ENCODE measurements around the gene WDR62.

WDR62 gene

GRCh38 chr19:36054733-36055686 is at the start of gene WDR62:
TSS of gene WDR62 (plus strand) at chr19:36054897. CDS start at chr19:36054972, 75 bp downstream.
- DNase-seq = peak; percentile 96

- DNase-seq = no peak
Observed at GRCh38 chr19:36006955-36007354, 47.7 kb upstream of the WDR62 start.

- no peak for DNase-seq
Observed at GRCh38 chr19:36008336-36008978, 46.2 kb upstream of the WDR62 start, which contains the start of gene SYNE4. TSS of gene SYNE4 (minus strand) at chr19:36008813. CDS start at chr19:36008681, 132 bp downstream.

GRCh38 chr19:36009220-36009619 is 45.5 kb upstream of the WDR62 start:
- no peak for DNase-seq

- no peak for DNase-seq
Observed at GRCh38 chr19:36009633-36010379, 44.9 kb upstream of the WDR62 start.

- DNase-seq = no peak
Observed at GRCh38 chr19:36010402-36010801, 44.3 kb upstream of the WDR62 start.

- no peak for DNase-seq
Observed at GRCh38 chr19:36013280-36014011, 41.3 kb upstream of the WDR62 start.

- no peak for DNase-seq
Observed at GRCh38 chr19:36014012-36014924, 40.4 kb upstream of the WDR62 start, which contains the start of gene ALKBH6. TSS of gene ALKBH6 (minus strand) at chr19:36014213. CDS start at chr19:36013397, 816 bp downstream.

GRCh38 chr19:36019061-36019670 is 35.5 kb upstream of the WDR62 start:
- no peak for DNase-seq

- no peak for DNase-seq
Observed at GRCh38 chr19:36023432-36023831, 31.3 kb upstream of the WDR62 start.

GRCh38 chr19:36025541-36025940 is 29.2 kb upstream of the WDR62 start:
- DNase-seq = no peak

- no peak for DNase-seq
Observed at GRCh38 chr19:36026091-36026876, 28.4 kb upstream of the WDR62 start.

GRCh38 chr19:36027696-36028095 is 27.0 kb upstream of the WDR62 start:
- DNase-seq = no peak

GRCh38 chr19:36028313-36029041 is 26.2 kb upstream of the WDR62 start:
- no peak for DNase-seq

- DNase-seq = no peak
Observed at GRCh38 chr19:36030264-36031148, 24.2 kb upstream of the WDR62 start.

GRCh38 chr19:36031308-36031707 is 23.4 kb upstream of the WDR62 start:
- no peak for DNase-seq

GRCh38 chr19:36032251-36033104 is 22.2 kb upstream of the WDR62 start, which contains the start of gene CLIP3:
TSS of gene CLIP3 (minus strand) at chr19:36032873. CDS start at chr19:36032357, 516 bp downstream.
- no peak for DNase-seq

Measured in cortex of kidney (tissue), 1 donor.